Stomach (tissue), 4 donors: ENCODE data around the gene RPL5.

Source experiments
- CTCF ChIP-seq, 7 experiments: fragments of 450-650 bp in 4 of 7; fragments of 200-600 bp in 3 of 7; sonication (generic) in 3 of 7; IDR thresholded peaks; one replicate each; pipeline ENCODE4 v1.5.1; 2016 to 2019; ENCODE audit warnings: antibody characterized with exemption in 7 of 7, control low read depth in 2 of 7, mild to moderate bottlenecking in 1 of 7
- EP300 ChIP-seq: sonication (generic); formaldehyde crosslinking; IDR thresholded peaks from one replicate; pipeline ENCODE4 v1.6.1; 2017; ENCODE audit warnings: antibody characterized with exemption
- POLR2A ChIP-seq, 4 donors: fragments of 450-650 bp; IDR thresholded peaks; one replicate each; pipeline ENCODE4 v1.6.1; 2016; ENCODE audit warnings: antibody characterized with exemption in 4 of 4, control low read depth in 2 of 4, mild to moderate bottlenecking in 1 of 4, moderate library complexity in 1 of 4

- no peak for TF ChIP-seq POLR2A (IDR thresholded peaks at IDR 0.05)
- TF ChIP-seq CTCF (IDR thresholded peaks at IDR 0.05): no peak
- TF ChIP-seq EP300: no peak
These were observed 45.4 kb downstream of the RPL5 start for GRCh38 chr1:92877081-92877711.
